ENCODE results near the gene BCL2.
"Not testable (repeated sequence)": the region's sequence is repeated elsewhere in the genome, so short reads cannot be mapped to it uniquely, and the experiment has no call there.

The BCL2 gene

DNA sequence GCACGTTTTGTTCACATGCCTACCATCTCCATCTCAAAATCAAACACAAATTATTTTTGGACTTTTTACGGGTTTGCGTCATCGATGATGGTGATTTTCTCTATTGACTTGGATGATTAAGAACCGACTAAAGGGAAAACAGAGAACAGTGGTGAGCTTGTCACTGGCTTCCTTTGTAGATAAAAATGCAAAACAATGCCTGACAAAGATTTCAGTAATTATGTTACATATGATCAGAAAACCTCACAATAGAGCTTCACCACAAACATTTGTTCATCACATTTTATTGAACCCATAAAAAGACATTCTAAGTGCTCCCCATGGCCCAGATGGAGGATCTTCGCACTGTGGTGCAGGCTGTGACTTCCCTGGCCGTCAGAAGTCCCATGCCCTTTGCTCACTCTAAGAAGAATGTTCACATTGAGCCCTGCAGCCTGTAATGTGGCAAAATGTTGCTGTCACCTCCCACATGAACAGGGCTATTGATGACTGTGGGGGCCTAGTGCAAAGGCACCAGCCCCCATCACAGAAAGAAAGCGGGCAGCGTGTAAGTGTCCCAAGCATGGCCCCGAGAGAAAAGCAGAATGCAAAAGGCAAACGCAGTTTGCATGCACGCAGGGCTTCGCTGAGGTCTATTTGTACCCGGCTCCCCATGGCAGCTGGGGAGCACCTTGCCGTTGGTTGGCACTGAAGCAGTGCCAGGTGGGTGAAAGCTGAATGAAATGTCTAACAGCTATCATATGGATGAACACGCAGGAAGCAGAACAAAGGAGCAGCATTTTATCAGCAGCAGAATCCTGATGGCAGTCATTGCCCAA, 60.6 kb downstream of the BCL2 start:
- DNase-seq (ENCODE audit: low read depth in 2 of 2) = no peak

DNA sequence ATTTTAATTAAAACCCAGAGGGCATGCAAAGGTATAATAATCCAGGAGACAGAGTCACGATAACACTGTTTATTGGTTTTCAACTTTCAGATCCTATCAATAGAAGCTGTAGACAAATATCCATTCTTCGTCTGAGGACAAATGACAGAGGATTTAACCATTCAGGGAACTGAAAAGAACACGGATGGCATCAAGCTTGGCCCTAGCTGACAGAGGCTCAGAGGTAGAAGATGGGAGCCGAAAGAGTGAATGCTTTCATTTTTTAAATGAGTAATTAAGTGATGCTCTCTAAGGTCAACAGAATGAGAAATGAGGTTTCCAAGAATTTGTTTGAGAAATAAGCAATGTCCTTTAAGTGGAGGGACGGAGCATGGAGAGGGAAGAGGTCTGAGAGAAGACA, 62.1 kb downstream of the BCL2 start:
- DNase-seq (ENCODE audit: low read depth in 2 of 2) = no peak

DNA sequence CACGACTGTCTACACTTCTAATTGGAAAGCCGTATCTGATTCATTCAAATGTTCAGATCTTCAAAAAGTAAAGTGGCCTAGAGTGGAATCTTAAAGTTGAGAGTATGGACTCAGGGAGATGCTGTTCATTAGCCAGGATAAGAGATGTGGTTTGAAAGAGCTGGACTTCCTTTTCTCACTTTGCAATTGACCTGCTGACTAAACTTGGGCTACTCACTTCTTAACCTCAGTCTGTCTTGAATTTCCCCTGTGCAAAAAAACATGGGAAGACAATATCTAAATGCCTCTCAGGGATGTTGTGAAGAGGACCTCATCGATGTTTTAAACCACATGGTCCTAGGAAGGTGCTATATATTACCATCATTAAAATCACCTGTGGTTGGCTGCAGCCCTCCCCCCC, 64.1 kb downstream of the BCL2 start:
- no peak for DNase-seq (ENCODE audit: low read depth in 2 of 2)

DNA sequence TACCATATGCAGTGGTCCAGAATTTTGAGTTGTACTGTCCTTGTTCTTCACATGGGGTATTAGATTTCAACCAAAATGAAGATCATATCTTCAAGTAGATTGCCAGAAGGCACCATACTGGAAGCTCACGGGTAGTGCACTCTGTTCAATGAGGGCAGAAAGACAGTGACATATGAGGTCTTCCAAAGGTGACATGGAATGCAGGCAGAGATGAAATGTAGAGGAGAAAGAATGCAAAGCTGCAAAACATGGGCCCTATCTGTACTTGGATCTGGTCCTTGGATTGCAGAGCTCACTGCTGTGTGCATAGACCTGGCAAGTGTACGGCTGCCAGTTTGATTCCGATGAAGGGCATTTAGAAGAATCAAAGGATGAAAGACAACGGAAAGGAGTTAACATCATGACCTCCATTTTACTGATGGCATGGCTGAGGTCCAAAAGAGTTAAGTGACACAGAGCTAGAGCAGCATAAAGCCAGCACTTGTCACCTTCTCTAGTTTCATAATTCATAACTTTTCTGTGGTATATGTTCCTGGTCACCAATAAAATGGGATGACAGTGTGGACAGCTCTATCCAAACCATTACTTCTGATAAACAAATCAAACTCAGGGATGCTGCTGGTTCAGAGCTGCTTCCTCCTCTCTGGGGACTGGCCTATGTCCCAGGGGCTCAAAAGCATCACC, 64.7 kb downstream of the BCL2 start:
- DNase-seq (ENCODE audit: low read depth in 2 of 2) = no peak

DNA sequence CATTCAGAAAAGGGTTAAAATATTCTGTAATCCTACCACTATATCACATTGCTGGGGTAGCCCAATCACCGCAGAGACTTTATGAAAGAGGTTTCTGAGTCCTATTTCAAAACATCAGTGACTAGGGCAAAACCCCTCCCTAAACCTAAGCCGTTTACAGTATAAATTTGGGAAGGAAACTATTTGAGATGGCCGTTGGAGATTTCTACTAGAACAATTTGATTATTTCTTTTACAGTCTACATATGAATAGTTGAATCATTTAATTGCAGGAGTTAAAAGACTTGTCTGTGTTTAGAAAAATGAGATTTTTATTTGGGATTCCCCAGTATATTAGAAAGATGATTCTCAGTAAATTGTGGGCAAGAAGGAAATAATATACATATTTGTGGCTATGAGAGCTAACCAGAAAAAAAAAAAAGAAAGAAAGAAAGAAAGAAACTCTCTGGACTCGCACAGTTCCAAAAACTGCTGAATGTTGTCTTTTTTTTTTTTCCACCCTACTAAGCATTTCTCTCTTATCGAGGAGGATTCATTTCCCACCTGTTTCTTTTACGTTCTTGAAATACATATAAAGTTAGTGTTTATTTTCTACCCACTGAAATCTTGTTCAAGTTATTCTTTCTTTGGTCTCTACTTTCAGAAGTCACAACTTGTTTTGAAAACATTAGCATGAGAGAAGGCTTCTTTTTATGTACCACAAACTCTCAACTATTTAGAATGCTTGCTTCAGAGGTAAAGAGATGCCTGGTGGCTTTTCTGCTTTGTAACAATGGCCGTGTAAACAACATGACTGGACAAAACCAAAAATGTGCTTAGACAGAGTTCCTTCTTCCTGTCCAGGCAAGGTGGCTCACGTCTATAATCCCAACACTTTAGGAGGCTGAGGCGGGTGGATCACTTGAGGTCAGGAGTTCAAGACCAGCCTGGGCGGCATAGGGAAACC, 65.9 kb downstream of the BCL2 start:
- DNase-seq (ENCODE audit: low read depth in 2 of 2) = no peak

DNA sequence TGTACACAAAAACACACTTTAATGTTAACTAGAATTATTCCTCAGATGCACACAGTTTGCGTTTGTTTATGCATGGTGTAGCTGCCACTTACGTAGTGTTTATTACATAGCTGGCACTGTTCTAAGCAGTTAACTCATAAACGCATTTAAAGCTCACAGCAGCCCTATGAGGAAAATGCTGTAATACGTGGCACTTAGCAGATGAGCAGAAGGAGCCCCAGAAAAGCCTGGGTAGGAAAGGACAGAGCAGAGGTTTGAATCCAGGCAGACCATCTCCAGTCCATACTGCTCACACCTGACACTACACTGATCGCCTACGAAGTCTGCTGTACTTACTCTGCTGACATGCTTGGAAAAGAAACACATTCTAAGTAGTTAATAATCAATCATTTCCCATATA, 66.6 kb downstream of the BCL2 start:
- no peak for DNase-seq (ENCODE audit: low read depth in 2 of 2)

GRCh38 chr18:63249771-63250170, 69.8 kb downstream of the BCL2 start:
- no peak for DNase-seq (ENCODE audit: low read depth in 2 of 2)

GRCh38 chr18:63247926-63248325, 71.6 kb downstream of the BCL2 start:
- no peak for DNase-seq (ENCODE audit: low read depth in 2 of 2)

GRCh38 chr18:63247506-63247905, 72.1 kb downstream of the BCL2 start:
- DNase-seq (ENCODE audit: low read depth in 2 of 2) = no peak

GRCh38 chr18:63245600-63245999, 74.0 kb downstream of the BCL2 start:
- DNase-seq (ENCODE audit: low read depth in 2 of 2) = no peak

GRCh38 chr18:63244607-63245006, 75.0 kb downstream of the BCL2 start:
- no peak for DNase-seq (ENCODE audit: low read depth in 2 of 2)

- no peak for DNase-seq (ENCODE audit: low read depth in 2 of 2)
These were observed 77.8 kb downstream of the BCL2 start for GRCh38 chr18:63241760-63242159.

GRCh38 chr18:63241317-63241712, 78.3 kb downstream of the BCL2 start:
- DNase-seq (ENCODE audit: low read depth in 2 of 2) = no peak

- no peak for DNase-seq (ENCODE audit: low read depth in 2 of 2)
These were observed 78.8 kb downstream of the BCL2 start for GRCh38 chr18:63240531-63241316.

GRCh38 chr18:63238693-63239075, 80.9 kb downstream of the BCL2 start:
- DNase-seq (ENCODE audit: low read depth in 2 of 2) = no peak

DNA sequence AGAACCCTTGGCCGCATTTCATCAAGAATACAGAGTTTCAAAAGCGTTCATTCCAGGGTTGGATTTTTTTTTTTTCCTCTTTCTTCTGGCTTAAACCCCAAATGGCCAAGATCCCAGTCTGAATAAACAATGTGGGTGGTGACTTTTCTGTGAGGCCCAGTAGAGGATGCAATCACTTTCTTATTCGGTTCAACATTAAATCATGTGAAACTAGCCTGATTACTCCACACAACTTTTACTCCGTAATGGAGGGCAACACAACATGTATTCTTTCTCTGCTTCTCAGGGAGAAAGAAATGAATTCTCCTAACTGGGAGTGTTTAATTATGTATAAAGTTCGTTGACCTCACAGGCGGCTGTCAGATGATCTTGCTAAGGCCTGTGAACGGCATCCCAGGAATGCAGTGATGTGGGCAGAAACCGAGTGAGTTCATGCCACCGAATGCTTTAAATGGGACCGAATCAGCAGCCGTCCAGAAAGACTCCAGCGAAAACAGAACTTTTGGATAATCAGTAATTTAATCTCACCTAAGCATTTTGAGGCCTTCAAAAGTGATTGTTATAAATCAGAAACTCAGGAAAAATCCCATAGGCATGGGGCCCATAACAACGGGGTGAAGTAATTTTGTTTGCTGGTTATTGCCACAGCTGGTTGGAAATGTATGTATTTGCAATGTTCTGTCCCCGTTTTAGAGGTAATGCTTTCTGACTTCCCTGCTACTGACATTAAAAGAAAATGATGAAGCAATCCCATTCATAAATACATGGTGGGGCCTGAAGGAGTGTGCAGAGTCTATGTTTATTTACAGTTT, 81.5 kb downstream of the BCL2 start:
- no peak for DNase-seq (ENCODE audit: low read depth in 2 of 2)

- DNase-seq (ENCODE audit: low read depth in 2 of 2) = no peak
These were observed 82.4 kb downstream of the BCL2 start for GRCh38 chr18:63236921-63237846.

DNA sequence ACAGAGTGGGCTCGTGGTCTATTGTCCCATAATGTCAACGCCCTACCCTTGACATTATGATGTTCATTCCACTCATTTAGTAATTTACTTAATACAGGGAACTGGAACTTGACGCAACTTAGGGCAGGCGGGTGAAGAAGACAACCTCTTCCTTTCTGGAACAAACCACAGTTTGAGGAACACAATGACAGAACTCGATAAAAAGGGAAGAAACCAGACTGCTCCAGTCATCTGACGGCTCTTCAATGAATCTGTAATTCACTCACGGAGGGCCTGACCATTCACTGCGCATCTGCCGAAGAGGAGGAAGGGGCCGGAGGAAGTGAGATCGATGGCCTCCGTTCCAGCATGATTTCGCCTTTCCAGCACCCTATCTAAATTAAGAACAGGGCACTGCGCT, 83.2 kb downstream of the BCL2 start:
- DNase-seq (ENCODE audit: low read depth in 2 of 2) = no peak

DNA sequence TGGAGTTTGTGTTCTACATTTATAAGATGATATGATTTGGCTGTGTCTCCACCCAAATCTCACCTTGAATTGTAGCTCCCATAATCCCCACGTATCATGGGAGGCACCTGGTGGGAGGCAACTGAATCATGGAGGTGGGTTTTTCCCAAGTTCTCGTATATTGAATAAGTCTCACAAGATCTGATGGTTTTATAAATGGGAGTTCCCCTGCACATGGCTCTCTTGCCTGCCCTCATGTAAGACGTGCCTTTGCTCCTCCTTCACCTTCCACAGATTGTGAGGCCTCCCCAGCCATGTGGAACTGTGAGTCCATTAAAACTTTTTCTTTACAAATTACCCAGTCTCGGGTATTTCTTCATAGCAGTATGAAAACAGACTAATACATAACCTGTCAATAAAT, 83.6 kb downstream of the BCL2 start:
- DNase-seq (ENCODE audit: low read depth in 2 of 2) = not testable (repeated sequence)

- no peak for DNase-seq (ENCODE audit: low read depth in 2 of 2)
These were observed 84.7 kb downstream of the BCL2 start for GRCh38 chr18:63234841-63235240.
